Measurements from ENCODE around the gene FARSA.
A peak's percentile ranks its signal among the peaks of the same experiment; 100 is the strongest.

The FARSA gene

DNA sequence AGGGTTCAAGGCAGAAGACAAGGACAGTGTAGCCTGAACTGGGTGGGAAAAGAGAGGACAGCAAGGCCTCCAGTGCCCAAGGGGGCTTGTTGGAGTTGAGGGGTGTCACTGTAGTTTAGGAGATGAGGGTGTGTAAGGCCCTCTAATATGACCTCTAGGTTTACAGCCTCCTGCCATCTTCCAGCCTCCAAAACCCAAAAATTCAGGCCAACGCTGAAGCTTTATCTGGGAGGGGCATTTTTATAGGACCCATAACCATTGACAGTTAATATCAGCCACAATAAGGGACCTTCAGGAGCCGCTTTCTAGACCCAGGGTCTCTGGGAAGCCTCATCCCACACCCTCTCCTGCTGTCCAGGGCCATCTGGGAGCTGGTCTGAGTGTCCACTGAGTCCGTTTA lies 49.3 kb downstream of the FARSA start:
- H3K36me3 ChIP-seq (ENCODE audit: insufficient read depth, low read length) = no peaks in the 10 kb centered on the region
- H3K9me3 ChIP-seq (ENCODE audit: control insufficient read depth, insufficient read depth, low read length) = peaks cover 4% of the 10 kb centered on the region; the same call in 1 of the 2 replicates
- H3K4me1 ChIP-seq (ENCODE audit: insufficient read depth, low read length) = no peaks in the 10 kb centered on the region
- H3K9ac ChIP-seq (ENCODE audit: low read depth, low read length) = no peak overlapping the region

DNA sequence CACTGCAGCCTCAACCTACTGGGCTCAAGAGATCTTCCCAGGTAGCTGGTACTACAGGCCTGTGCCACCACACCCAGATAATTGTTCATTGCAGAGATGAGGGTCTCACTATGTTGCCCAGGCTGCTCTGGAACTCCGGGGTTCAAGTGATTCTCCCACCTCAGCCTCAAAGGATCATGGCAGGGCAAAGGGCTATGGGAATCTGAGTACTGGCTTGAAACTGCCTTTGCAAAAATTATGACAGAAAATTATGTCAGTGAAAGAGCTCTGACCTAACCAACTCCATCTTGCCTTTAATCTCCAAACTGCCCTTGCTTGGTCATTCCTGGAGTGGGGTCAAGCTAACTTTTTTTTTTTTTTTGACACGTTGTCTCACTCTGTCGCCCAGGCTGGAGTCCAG lies 50.9 kb downstream of the FARSA start:
- H3K9me3 ChIP-seq (ENCODE audit: control insufficient read depth, insufficient read depth, low read length) = peaks cover 4% of the 10 kb centered on the region; the same call in 1 of the 2 replicates
- no peaks in the 10 kb centered on the region for H3K4me1 ChIP-seq (ENCODE audit: insufficient read depth, low read length)
- H3K36me3 ChIP-seq (ENCODE audit: insufficient read depth, low read length) = no peaks in the 10 kb centered on the region
- H3K9ac ChIP-seq (ENCODE audit: low read depth, low read length) = no peak overlapping the region

DNA sequence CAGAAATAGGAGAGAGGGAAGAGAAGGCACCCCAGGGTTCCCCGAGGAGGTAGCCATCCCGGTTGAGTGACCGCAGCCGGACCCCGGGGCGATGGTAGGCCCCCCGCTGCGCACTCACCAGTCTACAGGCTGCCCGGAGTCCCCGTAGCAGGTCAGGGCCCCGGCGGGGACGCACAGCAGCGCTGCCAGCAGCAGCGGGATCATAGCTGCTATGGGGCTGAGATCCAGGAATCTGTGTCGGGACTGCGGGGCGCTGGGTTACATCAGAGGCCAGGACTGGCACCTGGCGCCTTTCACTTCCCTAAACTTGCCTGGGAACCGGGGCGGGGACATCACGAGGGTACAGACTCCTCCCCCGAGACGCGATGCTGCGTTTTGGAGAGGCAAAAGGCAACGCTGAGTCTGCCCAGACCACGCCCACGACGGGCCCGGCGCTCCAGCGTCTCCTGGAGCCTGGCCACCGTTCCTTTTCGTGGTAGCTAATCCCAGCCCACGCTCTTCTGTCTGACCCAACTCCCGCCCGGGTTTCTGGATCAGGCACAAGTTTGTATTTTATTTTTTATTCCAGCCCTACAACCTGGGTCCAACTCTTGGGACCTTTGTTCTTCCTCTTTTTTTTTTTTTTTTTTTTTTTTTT lies 52.2 kb downstream of the FARSA start, which contains the start of gene DNASE2:
DNASE2 (minus strand) TSS at position 278 of the 637 bp plus-strand sequence; CDS start at position 204, 74 bp downstream.
- Histone ChIP-seq H3K36me3 (ENCODE audit: insufficient read depth, low read length) (no peaks in the 10 kb centered on the region), H3K9ac (ENCODE audit: low read depth, low read length) (peak within 1 kb of the TSS; percentile 74), H3K9me3 (ENCODE audit: control insufficient read depth, insufficient read depth, low read length) (peaks cover 4% of the 10 kb centered on the region; the same call in 1 of the 2 replicates), H3K4me1 (ENCODE audit: insufficient read depth, low read length) (no peaks in the 10 kb centered on the region)

DNA sequence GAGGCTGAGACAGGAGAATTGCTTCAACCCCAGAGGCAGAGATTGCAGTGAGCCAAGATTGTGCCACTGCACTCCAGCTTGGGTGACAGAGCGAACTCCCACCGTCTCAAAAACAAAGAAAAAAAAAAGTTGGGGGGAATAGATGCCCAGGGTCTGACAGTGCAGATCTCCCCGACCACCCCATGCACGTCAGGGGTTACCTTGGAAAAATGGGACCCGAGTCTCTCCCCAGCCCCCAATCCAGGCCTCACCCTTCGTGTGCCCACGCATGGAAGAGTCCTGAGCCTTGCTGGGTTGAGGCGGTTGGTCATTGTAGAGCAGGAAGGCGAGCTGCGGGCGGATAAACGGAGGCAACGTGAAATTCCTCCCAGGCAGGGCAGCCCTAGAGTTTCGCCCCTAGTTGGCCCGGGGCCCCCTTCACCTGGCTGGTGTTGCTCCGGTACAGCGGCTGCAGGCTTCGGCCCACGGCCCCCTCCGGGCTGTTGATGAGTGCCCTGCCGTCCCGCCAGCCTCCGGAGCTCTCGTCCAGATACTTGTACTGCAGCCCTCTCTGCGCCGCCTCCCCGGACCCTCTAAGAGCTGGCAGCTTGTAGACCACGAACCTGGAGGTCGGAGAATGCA lies 52.9 kb downstream of the FARSA start:
- peak overlapping the region; percentile 74 for H3K9ac ChIP-seq (ENCODE audit: low read depth, low read length)
- peaks cover 4% of the 10 kb centered on the region; the same call in 1 of the 2 replicates for H3K9me3 ChIP-seq (ENCODE audit: control insufficient read depth, insufficient read depth, low read length)
- H3K36me3 ChIP-seq (ENCODE audit: insufficient read depth, low read length) = no peaks in the 10 kb centered on the region
- no peaks in the 10 kb centered on the region for H3K4me1 ChIP-seq (ENCODE audit: insufficient read depth, low read length)

DNA sequence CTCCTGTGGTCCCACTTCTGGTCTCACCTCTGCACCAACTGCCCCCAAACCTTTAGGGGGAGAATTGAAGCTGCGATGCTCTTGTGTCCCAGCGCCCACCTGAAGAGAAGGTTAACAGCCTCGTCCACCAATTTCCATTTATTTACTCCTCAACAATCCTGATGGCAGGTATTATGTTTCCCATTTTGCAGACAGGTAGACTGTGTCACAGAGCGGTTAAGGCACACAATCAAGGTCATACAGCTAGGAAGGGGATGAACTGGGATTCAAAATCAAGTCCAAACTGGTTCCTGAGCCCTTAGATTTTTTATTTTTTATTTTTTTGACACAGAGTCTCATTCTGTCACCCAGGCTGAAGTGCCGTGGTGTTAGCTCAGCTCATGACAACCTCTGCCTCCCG lies 58.4 kb downstream of the FARSA start:
- H3K4me1 ChIP-seq (ENCODE audit: insufficient read depth, low read length) = no peaks in the 10 kb centered on the region
- no peaks in the 10 kb centered on the region for H3K9me3 ChIP-seq (ENCODE audit: control insufficient read depth, insufficient read depth, low read length)
- no peak overlapping the region for H3K9ac ChIP-seq (ENCODE audit: low read depth, low read length)
- H3K36me3 ChIP-seq (ENCODE audit: insufficient read depth, low read length) = no peaks in the 10 kb centered on the region

DNA sequence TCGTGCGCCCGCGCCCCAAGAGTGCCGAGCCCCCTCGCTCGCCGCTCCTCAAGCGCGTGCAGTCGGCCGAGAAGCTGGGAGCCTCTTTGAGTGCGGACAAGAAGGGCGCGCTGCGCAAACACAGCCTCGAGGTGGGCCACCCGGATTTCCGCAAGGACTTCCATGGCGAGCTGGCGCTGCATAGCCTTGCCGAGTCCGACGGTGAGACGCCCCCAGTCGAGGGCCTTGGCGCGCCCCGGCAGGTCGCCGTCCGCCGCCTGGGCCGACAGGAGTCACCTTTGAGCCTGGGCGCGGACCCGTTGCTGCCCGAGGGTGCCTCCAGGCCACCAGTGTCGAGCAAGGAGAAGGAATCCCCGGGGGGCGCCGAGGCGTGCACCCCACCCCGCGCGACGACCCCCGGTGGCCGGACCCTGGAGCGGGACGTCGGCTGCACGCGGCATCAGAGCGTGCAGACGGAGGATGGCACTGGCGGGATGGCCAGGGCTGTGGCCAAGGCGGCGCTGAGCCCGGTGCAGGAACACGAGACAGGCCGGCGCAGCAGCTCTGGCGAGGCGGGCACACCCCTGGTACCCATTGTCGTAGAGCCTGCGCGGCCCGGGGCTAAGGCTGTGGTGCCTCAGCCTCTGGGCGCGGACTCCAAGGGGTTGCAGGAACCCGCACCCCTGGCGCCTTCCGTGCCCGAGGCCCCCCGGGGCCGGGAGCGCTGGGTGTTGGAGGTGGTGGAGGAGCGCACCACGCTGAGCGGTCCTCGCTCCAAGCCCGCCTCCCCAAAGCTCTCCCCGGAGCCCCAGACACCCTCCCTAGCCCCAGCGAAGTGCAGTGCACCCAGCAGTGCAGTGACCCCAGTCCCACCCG lies 59.4 kb downstream of the FARSA start:
- Histone ChIP-seq H3K9ac (ENCODE audit: low read depth, low read length) (peak overlapping the region; percentile 29; the same call in 1 of the 2 replicates), H3K9me3 (ENCODE audit: control insufficient read depth, insufficient read depth, low read length) (no peaks in the 10 kb centered on the region), H3K4me1 (ENCODE audit: insufficient read depth, low read length) (no peaks in the 10 kb centered on the region), H3K36me3 (ENCODE audit: insufficient read depth, low read length) (no peaks in the 10 kb centered on the region)

DNA sequence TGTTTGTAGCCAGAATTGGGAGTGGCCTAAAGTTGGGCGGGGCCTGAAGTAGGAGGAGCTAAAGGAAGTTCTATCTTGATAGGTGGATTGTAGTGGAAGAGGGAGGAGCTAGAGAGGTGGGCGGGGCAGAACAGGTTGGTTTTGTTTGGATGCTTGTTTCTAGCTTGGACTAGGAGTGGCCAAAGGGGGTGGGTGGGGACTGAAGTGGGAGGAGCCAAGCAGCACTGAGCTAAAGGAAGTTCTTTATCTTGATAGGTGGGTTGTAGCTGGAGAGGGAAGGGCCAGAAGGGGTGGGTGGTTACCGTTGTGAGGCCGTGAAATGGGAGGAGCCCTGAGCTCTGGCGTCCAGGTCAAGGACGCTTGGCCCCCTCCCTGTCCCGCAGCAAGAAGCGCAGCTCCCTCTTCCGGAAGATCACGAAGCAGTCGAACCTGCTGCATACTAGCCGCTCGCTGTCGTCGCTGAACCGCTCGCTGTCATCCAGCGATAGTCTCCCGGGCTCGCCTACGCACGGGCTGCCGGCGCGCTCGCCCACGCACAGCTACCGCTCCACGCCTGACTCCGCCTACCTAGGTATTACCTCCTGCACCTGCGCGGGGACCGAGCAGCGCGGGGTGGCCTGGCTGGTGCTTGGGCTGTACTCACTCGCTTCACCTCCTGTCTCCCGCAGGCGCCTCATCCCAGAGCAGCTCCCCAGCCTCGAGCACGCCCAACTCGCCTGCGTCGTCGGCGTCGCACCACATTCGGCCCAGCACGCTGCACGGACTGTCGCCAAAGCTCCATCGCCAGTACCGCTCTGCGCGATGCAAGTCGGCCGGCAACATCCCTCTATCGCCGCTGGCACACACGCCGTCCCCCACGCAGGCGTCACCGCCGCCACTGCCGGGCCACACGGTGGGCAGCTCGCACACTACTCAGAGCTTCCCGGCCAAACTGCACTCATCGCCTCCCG lies 60.3 kb downstream of the FARSA start:
- Histone ChIP-seq H3K9ac (ENCODE audit: low read depth, low read length) (peak overlapping the region; percentile 29; the same call in 1 of the 2 replicates), H3K36me3 (ENCODE audit: insufficient read depth, low read length) (no peaks in the 10 kb centered on the region), H3K4me1 (ENCODE audit: insufficient read depth, low read length) (no peaks in the 10 kb centered on the region), H3K9me3 (ENCODE audit: control insufficient read depth, insufficient read depth, low read length) (no peaks in the 10 kb centered on the region)
